ENCODE data around the gene ARID4B.
A peak's percentile ranks its signal among the peaks of the same experiment; 100 is the strongest.
"Not testable (repeated sequence)": the region's sequence is repeated elsewhere in the genome, so short reads cannot be mapped to it uniquely, and the experiment has no call there.

ARID4B gene

GRCh38 chr1:235368428-235368827, 40.4 kb upstream of the ARID4B start:
- Histone ChIP-seq H3K9me3 (ENCODE audit: insufficient read depth, low read depth, low read length) (peaks cover 2% of the 10 kb centered on the region), H4K12ac (ENCODE audit: low read depth, low read length) (no peak overlapping the region), H3K4me3 (ENCODE audit: low read depth, low read length) (no peak overlapping the region), H2BK5ac (ENCODE audit: low read depth, low read length, poor library complexity) (no peak overlapping the region), H3K18ac (ENCODE audit: low read length) (no peak overlapping the region), H3K79me2 (ENCODE audit: control insufficient read depth, insufficient read depth, low read length, poor library complexity) (peaks cover 2% of the 10 kb centered on the region), H3K36me3 (ENCODE audit: control insufficient read depth in 1 of 2, insufficient read depth in 2 of 2, low read length in 2 of 2) (no peaks in the 10 kb centered on the region), H2BK12ac (ENCODE audit: low read length) (no peak overlapping the region), H2BK120ac (ENCODE audit: insufficient read depth, low read length, poor library complexity) (no peak overlapping the region), H3K79me1 (ENCODE audit: low read length) (peaks cover 7% of the 10 kb centered on the region), H3K14ac (ENCODE audit: low read length) (no peak overlapping the region), H3K4me2 (ENCODE audit: low read length) (no peak overlapping the region), H3K27me3 (ENCODE audit: insufficient read depth, low read length) (no peaks in the 10 kb centered on the region), H3K4ac (ENCODE audit: low read depth, low read length) (no peak overlapping the region), H3K9ac (ENCODE audit: low read length) (no peak overlapping the region), H2AK5ac (ENCODE audit: low read length) (no peak overlapping the region), H2AFZ (ENCODE audit: insufficient read depth, low read length, poor library complexity) (no peak overlapping the region), H4K91ac (ENCODE audit: low read depth, low read length) (peak overlapping the region; percentile 39), H3K23ac (ENCODE audit: low read length) (no peak overlapping the region), H3K27ac (ENCODE audit: low read depth, low read length) (no peak overlapping the region), H3K4me1 (ENCODE audit: control insufficient read depth in 1 of 2, insufficient read depth in 2 of 2, low read length in 2 of 2) (peaks cover 0 to 4% of the 10 kb centered on the region in 2 experiments), H4K8ac (ENCODE audit: low read depth, low read length) (no peak overlapping the region)
- WGBS (ENCODE audit: extremely low coverage, insufficient coverage, insufficient read length), result no CpG with 5 or more reads among the region's 5 CpGs
- no peak for DNase-seq

DNA sequence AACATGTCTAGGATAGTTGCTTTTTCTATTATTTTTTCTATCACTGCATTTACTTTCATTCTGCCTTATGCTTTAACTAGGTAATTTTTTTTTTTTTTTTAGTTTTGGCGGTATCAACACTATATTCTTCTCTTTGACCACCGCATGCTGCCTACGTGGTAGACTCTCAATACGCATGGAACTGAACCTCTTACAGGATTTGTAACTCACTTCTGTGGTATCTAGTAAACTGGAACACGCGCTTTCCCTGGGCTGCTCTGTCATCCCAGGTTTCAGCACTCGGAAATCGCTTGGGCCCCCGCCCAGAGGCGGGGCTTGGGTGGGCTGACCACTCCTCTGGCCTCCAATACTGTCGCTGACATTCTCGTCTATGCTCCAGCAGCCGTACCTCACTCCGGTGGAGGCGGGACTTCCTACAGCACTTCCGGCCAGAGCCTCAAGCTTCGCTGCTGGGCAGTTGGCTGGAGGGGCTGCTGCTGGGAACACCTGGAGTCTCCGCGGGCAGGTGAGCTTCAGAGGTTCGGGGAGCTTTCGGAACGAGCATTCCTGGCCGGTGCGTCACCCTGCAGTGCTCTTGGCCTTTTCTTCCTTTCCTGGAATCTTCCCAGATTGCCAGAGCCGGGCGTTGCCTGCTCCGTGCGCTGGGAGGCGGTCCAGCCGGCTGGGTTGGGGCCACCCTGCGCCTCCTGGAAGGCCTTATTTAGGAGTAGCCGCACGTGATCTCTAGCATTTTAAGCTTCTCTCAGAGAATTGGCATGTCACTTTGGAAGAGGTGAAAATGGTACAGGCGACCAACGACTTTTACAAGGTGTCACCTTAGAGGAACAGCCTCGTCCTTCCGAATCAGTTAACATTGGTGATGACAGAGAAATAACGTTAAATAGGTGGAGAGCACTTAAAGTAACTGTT, 39.3 kb upstream of the ARID4B start, which contains the start of gene TBCE:
Gene TBCE, plus strand, starts transcription at position 428 of the 909 bp plus-strand sequence. CDS start 12,623 bp downstream, outside the sequence.
- Histone ChIP-seq H2AK5ac (ENCODE audit: low read length) (peak within 1 kb of the TSS; percentile 0), H3K4me1 (ENCODE audit: control insufficient read depth in 1 of 2, insufficient read depth in 2 of 2, low read length in 2 of 2) (peaks cover 0 to 4% of the 10 kb centered on the region in 2 experiments), H3K9me3 (ENCODE audit: insufficient read depth, low read depth, low read length) (peaks cover 2% of the 10 kb centered on the region), H3K79me1 (ENCODE audit: low read length) (peaks cover 7% of the 10 kb centered on the region), H2BK12ac (ENCODE audit: low read length) (peak within 1 kb of the TSS; percentile 52), H3K18ac (ENCODE audit: low read length) (peak within 1 kb of the TSS; percentile 89), H4K91ac (ENCODE audit: low read depth, low read length) (peak within 1 kb of the TSS; percentile 39), H3K4me3 (ENCODE audit: low read depth, low read length) (peak within 1 kb of the TSS; percentile 71), H3K27me3 (ENCODE audit: insufficient read depth, low read length) (no peaks in the 10 kb centered on the region), H3K4me2 (ENCODE audit: low read length) (peak within 1 kb of the TSS; percentile 53), H2AFZ (ENCODE audit: insufficient read depth, low read length, poor library complexity) (peak within 1 kb of the TSS; percentile 45), H4K8ac (ENCODE audit: low read depth, low read length) (peak within 1 kb of the TSS; percentile 87), H2BK5ac (ENCODE audit: low read depth, low read length, poor library complexity) (peak within 1 kb of the TSS; percentile 84), H3K9ac (ENCODE audit: low read length) (peak within 1 kb of the TSS; percentile 49), H3K36me3 (ENCODE audit: control insufficient read depth in 1 of 2, insufficient read depth in 2 of 2, low read length in 2 of 2) (no peaks in the 10 kb centered on the region), H3K14ac (ENCODE audit: low read length) (peak within 1 kb of the TSS; percentile 86), H3K79me2 (ENCODE audit: control insufficient read depth, insufficient read depth, low read length, poor library complexity) (peaks cover 2% of the 10 kb centered on the region), H3K23ac (ENCODE audit: low read length) (no peak within 1 kb of the TSS), H3K4ac (ENCODE audit: low read depth, low read length) (peak within 1 kb of the TSS; percentile 75), H4K12ac (ENCODE audit: low read depth, low read length) (peak within 1 kb of the TSS; percentile 77), H2BK120ac (ENCODE audit: insufficient read depth, low read length, poor library complexity) (peak within 1 kb of the TSS; percentile 82), H3K27ac (ENCODE audit: low read depth, low read length) (peak within 1 kb of the TSS; percentile 92)
- DNase-seq, result peak; percentile 99 to 100
- WGBS (ENCODE audit: extremely low coverage, insufficient coverage, insufficient read length), result no CpG with 5 or more reads among the region's 38 CpGs

DNA sequence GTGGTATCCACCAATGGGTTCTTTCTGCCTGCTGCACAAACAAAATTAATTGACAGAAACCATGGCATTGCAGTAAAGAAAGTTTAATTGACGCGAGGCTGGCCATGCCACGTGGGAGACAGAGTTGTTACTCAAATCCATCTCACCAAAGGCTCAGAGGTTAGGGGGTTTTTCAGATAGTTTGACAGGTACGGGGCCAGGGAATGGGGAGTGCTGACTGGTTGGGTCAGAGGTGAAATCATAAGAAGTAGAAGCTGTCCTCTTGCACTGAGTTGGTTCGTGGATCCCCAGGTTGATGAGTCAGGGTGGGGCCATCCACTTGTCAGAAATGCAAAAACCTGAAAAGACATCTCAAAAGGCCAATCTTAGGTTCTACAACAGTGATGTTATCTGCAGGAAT, 38.3 kb upstream of the ARID4B start:
- Histone ChIP-seq H3K79me1 (ENCODE audit: low read length) (peaks cover 7% of the 10 kb centered on the region), H3K36me3 (ENCODE audit: control insufficient read depth in 1 of 2, insufficient read depth in 2 of 2, low read length in 2 of 2) (no peaks in the 10 kb centered on the region), H3K4ac (ENCODE audit: low read depth, low read length) (no peak overlapping the region), H4K12ac (ENCODE audit: low read depth, low read length) (no peak overlapping the region), H2BK12ac (ENCODE audit: low read length) (no peak overlapping the region), H2BK5ac (ENCODE audit: low read depth, low read length, poor library complexity) (no peak overlapping the region), H3K4me2 (ENCODE audit: low read length) (no peak overlapping the region), H3K79me2 (ENCODE audit: control insufficient read depth, insufficient read depth, low read length, poor library complexity) (peaks cover 2% of the 10 kb centered on the region), H3K4me3 (ENCODE audit: low read depth, low read length) (no peak overlapping the region), H3K18ac (ENCODE audit: low read length) (no peak overlapping the region), H3K14ac (ENCODE audit: low read length) (no peak overlapping the region), H3K4me1 (ENCODE audit: control insufficient read depth in 1 of 2, insufficient read depth in 2 of 2, low read length in 2 of 2) (peaks cover 0 to 4% of the 10 kb centered on the region in 2 experiments), H2AK5ac (ENCODE audit: low read length) (peak overlapping the region; percentile 0), H3K9ac (ENCODE audit: low read length) (no peak overlapping the region), H2BK120ac (ENCODE audit: insufficient read depth, low read length, poor library complexity) (no peak overlapping the region), H3K27me3 (ENCODE audit: insufficient read depth, low read length) (no peaks in the 10 kb centered on the region), H3K9me3 (ENCODE audit: insufficient read depth, low read depth, low read length) (peaks cover 2% of the 10 kb centered on the region), H3K27ac (ENCODE audit: low read depth, low read length) (peak overlapping the region; percentile 26), H4K91ac (ENCODE audit: low read depth, low read length) (no peak overlapping the region), H2AFZ (ENCODE audit: insufficient read depth, low read length, poor library complexity) (no peak overlapping the region), H4K8ac (ENCODE audit: low read depth, low read length) (no peak overlapping the region), H3K23ac (ENCODE audit: low read length) (no peak overlapping the region)
- no peak for DNase-seq
- WGBS (ENCODE audit: extremely low coverage, insufficient coverage, insufficient read length), result no CpG with 5 or more reads among the region's 5 CpGs

- H2AK5ac ChIP-seq (ENCODE audit: low read length); H2BK5ac ChIP-seq (ENCODE audit: low read depth, low read length, poor library complexity); H2BK120ac ChIP-seq (ENCODE audit: insufficient read depth, low read length, poor library complexity); H3K4me1 ChIP-seq (ENCODE audit: control insufficient read depth in 1 of 2, insufficient read depth in 2 of 2, low read length in 2 of 2); H3K4me2 ChIP-seq (ENCODE audit: low read length); H3K14ac ChIP-seq (ENCODE audit: low read length); H3K4ac ChIP-seq (ENCODE audit: low read depth, low read length); DNase-seq; H3K18ac ChIP-seq (ENCODE audit: low read length); H3K79me2 ChIP-seq (ENCODE audit: control insufficient read depth, insufficient read depth, low read length, poor library complexity); H2AFZ ChIP-seq (ENCODE audit: insufficient read depth, low read length, poor library complexity); H3K4me3 ChIP-seq (ENCODE audit: low read depth, low read length); H4K12ac ChIP-seq (ENCODE audit: low read depth, low read length); H3K27me3 ChIP-seq (ENCODE audit: insufficient read depth, low read length); H3K27ac ChIP-seq (ENCODE audit: low read depth, low read length); H3K9me3 ChIP-seq (ENCODE audit: insufficient read depth, low read depth, low read length); H4K91ac ChIP-seq (ENCODE audit: low read depth, low read length); H3K79me1 ChIP-seq (ENCODE audit: low read length); H3K9ac ChIP-seq (ENCODE audit: low read length); H2BK12ac ChIP-seq (ENCODE audit: low read length); H4K8ac ChIP-seq (ENCODE audit: low read depth, low read length); H3K23ac ChIP-seq (ENCODE audit: low read length); H3K36me3 ChIP-seq (ENCODE audit: control insufficient read depth in 1 of 2, insufficient read depth in 2 of 2, low read length in 2 of 2): not testable (repeated sequence)
- no CpG with 5 or more reads among the region's 9 CpGs for whole genome bisulfite sequencing (ENCODE audit: extremely low coverage, insufficient coverage, insufficient read length)
Measured at GRCh38 chr1:235364189-235364588, 36.2 kb upstream of the ARID4B start.

All from trophoblast cell (in vitro differentiated cells and primary cell).